M059J (cell line): ENCODE data around the gene LNP1. TPM values are rescaled to one million over a fixed set of nuclear protein-coding genes. Genes with fewer than 3 reads are reported as not detected.

Experiments used
- DNase-seq: peaks from one replicate; pipeline ENCODE4 v3.0.0-alpha.2; 2012; ENCODE audit warnings: low read depth
- total RNA-seq: library from RNA; depleted of rRNA; stranded (reverse); fragments of >200 nt; shearing (Covaris generic); gene quantifications from 2 replicates; pipeline ENCODE4 v1.2.3, GENCODE V29; 2014

Gene LNP1
- total RNA-seq, 1 experiment from 2014 or later, result 11.2 TPM

DNA sequence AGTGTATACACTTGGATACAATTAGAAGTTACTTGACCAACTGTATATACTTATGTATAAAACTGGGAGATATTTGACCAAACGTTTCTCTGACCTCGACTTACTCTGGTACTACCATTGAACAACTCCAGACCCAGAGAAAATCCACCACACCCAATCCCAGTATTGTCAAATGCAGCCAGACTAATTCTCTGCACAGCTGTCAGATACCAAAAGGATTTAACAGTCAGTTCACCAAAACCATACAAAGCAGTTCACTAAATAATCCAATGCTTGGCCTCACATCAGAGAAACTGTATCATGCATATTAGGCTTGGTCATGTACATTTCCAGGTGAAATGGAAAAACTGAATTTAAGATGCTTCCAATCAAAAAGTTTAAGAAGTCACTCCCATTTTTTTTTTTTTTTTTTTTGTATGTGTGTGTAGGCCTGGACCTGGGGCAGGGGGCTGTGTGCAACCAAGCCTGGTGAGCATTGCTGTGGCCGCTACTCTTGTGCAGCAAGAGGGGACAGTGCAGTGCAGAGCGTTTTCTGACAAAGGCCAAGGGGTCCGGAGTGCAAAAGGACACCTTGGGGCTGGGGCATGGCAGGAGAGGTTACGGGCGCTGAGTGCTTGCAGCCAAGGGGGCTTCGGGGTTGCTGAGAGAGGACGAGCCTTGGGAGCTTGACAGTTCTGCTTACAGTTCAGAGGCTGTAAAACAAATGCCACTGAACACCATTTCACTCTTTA lies 1.8 kb upstream of the LNP1 start:
- DNase-seq, result no peak

DNA sequence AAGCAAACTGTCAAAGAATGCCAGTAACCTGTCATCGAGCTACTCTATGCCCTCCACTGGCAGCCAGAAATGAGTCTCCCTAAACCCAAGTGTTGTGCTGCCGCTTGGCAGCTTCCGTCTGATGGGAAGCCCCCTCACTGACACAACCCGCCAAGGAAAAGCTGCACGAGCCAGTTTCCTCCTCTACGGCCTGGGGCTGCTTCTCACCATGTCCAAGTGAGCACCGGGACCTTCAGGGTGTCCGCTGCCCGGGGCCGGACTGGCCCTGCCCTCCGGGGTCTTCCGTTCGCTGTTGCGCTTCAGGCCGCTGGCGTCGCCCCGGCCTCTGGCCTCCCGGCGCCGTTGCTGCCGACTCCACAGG lies 940 bp upstream of the LNP1 start:
- DNase-seq, result peak; percentile 64

DNA sequence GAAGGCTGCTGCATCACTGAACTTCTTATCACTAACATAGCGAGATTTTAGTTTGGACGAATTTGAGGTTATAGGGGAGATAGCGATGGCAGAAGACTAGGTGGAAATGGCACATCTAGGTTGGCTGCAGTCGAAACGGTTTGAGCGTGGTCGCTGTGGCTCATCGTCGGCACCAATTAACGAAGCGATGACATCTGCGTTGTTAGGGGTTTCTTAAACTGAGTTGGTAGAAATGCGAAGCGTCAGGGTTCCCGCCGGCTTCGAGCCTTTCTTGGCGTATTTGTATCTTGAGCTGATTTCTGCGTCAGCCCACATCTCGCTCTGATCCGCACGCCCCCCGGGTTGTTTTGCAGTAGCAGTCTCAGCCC lies 319 bp downstream of the LNP1 start:
- DNase-seq, result peak; percentile 72

DNA sequence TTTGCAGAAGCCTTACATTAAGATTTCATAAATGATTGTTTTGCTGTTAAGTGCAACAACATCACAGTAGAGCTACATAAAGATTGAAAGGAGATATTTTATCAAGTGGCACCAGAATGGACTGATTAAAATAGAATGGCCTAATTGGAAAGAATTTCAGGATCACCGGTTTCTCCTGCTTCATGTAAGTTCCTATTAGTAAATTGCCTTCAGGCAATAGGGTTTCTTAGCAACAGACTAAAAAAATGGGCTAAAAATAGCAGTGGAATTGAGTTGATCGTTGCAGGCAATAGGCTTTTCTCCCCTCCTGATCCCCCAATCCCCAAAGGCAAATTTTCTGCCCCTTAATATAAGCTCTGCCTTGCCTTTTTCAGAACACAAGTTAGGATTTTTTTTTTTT lies 917 bp downstream of the LNP1 start:
- peak; percentile 93 for DNase-seq

DNA sequence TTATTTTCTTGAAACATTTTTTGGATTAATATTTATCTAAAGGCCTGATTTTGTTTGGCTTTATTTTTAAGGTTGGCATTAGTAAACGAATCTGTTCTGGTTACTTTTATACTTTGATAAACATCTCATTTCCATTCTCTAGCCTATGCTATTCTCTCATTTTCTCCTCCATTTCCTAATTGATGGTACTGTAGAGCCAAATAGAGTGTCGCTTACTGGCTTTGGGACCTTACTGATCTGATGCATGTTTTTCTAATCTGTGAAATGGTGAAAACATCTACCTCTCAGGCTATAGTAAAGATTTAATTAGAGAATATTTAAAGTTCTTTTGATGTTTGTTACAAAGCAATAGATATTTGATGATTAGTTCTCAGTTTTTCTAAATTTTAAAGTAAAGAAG lies 1.6 kb downstream of the LNP1 start:
- DNase-seq, result peak; percentile 39

DNA sequence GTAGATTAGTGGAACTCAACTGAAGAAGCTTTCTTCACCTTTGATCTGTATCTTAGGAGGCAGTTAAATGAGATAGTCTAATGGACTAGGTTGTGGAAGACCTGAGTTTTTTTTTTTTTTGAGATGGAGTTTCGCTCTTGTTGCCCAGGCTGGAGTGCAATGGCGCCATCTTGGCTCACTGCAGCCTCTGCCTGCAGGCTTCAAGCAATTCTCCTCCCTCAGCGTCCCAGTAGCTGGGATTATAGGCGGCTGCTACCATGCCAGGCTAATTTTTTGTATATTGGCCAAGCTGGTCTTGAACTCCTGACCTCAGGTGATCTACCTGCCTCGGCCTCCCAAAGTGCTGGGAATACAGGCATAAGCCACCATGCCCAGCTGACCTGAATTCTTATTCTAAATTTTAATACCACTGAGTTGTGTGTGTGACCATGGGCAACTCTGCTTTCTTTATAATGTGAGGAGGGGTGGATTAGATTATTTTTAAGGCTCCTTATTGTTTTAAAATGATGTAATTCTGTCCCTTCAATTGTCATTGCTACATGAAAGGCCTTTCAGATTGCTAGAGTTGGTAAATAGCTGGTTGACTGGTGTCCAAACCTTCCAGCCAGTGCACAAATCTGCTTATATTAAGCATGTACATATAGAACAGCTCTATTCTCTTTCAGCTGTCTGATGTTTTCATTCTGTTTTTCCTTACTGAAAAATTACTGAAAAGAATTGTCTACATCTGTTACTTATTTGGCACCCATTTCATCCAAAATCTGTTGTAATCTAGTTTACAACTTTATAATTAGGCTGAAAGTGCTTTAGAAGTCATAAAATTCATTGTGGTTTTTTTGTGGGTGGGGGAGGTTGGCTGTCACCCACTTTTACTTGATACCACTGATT lies 2.3 kb downstream of the LNP1 start:
- DNase-seq, result peak; percentile 57

DNA sequence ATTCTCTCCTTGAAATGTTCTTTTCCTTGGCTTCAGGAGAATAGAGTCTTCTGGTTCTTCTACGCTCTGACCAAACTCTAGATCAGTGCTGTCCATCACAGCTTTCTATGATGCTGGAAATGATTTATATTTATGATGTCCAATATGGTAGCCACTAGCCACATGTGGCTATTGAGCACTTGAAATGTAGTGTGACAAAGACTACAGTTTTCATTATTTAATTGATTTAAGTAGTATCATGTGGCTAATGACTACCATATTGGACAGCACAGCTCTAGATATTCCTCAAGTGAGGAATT lies 2.9 kb downstream of the LNP1 start:
- no peak for DNase-seq

DNA sequence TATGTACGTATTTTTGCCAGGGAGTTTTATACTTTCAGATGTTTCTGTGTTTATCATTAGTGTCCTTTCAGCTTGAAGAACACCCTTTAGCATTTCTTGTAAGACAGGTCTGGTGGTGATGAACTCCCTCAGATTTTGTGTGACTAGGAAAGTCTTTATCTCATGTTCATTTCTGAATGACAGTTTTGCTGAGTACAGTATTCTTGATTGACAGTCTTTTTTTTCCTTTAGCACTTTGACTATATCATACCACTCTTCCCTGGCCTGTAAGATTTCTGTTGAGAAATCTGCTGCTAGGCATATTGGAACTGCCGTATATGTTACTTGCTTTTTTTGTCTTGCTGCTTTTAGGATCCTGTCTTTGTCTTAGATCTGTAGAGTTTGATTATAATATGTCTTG lies 5.8 kb downstream of the LNP1 start:
- no peak for DNase-seq

DNA sequence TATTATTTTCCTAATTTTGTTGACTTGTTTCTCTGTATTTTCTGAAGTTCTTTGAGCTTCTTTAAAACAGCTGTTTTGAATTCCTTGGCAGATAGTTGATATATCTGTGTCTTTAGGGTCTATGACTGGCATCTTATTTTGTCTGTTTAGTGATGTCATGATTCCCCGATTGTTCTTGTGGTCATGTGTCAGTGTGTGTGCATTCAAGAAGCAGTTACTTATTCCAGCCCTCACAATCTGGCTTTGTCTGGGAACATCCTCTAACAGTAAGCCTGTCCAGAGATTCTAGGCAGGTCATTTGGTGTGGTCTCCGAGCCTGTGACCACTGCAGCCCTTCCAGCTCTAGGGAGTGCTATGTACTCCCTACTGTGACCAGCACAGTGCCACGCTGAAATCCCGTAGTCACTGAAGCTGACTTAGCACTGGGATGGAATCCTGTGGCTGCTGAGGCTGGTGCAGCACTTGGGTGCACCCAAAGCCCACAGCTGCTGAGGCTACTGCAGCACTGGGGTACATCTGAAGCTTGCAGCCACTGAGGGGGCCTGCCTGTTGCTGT lies 6.7 kb downstream of the LNP1 start:
- no peak for DNase-seq

DNA sequence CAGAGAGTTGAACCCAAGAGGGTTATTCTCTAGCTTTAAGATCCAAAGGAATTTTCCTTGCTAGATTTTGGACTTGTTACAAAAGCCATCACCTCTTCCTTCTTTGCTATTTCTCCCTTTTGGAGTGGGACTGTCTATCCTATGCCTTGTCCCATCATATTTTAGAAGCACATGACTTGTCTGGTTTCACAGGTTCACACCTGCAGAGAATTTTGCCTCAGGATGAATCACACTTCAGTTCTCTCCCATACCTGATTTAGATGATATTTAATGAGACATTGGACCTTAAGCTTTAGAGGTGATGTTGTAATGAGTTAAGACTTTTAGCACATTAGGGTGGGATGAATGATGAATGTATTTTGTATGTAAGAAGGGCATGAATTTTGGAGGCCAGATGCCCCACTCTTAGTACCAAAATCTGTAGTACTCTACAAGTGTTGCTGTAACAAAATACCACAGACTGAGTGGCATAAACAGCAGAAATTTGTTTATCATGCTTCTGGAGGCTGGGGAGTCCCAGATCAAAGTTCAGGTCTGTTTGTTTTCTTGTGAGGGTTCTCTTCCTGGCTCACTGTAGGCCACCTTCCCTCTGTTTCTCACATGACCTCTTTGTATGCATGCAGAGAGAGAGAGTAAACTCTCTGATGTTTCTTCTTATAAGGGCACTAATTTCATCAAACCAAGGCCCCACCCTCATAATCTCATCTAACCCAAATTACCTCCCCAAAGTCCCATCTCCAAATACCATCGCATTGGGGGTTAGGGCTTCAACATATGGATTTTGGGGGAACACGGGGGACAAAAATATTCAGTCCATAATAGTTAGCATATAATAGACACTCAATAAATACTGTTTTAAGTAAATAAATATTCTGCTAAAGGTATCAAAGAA lies 10.0 kb downstream of the LNP1 start:
- no peak for DNase-seq

DNA sequence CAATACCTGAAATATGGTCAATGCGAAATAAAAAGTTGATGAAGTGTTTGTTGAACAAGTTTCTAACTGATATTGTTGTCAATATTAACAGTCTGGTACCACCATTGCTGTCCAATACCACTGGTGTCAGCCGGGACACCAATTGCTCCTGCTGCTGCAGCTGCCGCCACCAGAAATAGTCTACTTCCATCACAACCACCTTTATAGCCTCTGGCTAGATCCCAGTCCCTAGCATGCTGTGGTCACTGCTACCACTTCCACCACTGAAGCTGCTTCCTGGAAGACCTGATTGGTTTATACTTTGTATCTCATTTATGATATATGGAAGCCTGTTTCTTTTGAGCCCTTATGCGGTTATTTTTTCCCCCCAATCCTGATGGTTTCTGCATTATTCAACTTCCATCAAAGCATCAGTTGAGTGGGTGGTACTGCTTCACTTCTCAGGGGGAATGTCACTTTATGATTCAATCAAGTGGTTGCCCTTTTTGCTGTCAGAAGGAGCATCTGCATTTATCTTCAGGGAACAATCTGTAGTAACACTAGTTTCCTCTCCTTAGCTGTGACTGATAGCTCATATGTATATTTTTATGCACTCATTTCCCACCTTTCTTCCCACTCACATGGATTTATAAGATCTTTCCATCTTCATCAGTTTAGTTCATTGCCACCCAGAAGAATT lies 11.7 kb downstream of the LNP1 start:
- no peak for DNase-seq

DNA sequence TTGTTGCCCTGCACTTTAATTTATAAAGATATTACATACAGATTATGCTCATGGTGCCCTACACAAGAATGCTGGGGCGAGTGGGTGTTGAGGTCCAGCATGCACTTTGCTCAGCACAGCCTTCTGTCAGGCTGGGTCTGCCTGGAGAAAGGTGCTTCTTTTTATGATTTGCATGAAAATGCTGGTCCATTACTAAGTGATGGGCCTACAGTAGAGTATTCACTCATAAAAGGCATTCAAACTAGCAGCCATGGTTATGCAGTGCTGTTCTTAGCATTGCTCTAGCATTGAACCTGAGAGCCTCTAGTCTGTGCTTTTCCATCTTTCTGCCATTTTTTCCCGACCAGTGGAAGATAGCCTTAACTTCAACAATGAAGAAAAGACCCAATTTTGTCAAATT lies 12.3 kb downstream of the LNP1 start:
- no peak for DNase-seq

DNA sequence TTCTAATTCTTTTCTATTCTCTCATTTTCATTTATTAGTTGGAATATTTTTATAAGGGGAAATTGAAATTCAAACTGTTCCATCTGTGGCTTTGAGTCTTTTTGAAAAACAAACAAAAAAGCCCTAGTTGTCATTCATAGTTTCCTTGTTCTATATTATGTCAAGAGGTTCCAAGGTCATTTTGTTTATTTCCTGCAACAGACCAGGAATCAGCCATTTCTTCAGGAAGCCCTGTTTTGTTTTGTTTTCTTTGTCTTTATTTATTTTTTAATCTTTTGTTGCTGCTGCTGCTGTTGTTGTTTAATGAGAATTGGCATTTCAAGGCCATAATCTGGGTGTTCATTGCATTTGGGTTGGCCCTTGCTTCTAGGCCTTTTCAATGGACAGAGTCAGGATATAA lies 14.8 kb downstream of the LNP1 start:
- no peak for DNase-seq

DNA sequence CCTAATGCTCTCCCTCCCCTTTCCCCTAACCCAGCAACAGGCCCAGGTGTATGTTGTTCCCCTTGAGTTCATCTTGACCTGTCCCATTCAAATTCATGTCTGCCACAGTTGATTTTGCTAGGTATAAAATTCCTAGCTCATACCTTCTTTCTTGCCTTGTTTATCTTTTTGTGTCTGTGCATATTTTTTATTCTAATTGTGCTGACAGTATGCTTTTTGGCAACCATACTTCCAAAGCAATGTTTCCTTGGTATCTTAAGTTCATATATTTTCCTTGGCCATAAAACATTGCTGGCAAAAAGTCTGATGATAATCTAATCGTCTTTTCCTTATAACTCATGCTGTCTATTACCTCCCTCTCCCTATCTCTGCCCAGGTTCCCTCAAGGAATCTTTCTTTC lies 15.5 kb downstream of the LNP1 start:
- DNase-seq, result no peak

DNA sequence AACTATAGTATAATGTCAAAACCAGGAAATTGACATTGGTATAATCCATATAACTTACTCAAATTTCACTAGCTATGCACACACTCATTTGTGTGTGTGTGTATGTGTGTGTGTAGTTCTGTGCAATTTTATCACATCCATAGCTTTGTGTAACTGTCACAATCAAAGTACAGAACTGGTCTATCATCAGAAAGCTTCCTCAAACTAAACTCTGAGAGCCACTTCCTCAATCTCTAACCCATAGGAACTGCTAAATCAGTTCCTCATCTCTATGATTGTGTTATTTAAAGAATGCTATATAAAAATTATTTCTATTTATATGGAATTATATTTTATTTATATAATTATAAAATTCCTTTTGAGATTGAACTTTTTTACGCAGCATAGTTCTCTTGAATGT lies 18.1 kb downstream of the LNP1 start:
- no peak for DNase-seq

DNA sequence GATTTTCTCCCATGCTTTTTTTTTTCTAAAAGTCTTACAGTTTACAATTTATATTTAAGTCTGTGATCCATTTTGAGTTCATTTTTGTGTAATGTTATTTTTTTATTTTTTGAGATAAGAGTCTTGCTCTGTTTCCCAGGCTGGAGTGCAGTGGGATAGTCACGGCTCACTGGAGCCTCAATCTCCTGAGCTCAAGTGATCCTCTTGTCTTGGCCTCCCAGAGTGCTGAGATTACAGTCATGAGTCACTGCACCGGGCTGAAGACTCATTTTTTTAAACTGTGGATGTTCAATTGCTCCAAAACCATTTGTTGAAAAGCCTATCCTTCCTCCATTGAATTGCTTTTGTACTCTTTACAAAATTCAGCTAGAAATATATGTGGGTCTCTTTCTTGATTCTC lies 19.5 kb downstream of the LNP1 start:
- peak; percentile 21 for DNase-seq

DNA sequence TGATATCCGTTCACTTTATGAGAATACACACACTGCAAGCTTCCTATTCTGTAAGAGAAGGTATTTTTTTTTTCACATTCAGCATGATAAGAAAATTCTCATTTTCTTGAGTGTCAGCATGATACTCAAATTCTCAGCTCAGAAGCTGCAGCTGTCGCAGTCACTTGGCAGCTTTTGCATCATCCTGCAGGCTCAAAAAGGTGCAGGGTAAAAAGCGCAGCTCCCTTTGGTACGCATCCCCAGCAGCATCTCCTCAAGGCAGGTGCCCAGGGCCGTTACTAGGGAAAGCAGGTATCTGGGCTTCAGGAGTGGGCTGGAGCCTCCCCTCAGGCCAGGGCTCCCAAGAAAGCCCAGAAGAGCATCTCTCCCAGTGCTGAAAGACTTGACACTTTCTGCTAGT lies 22.3 kb downstream of the LNP1 start:
- no peak for DNase-seq

DNA sequence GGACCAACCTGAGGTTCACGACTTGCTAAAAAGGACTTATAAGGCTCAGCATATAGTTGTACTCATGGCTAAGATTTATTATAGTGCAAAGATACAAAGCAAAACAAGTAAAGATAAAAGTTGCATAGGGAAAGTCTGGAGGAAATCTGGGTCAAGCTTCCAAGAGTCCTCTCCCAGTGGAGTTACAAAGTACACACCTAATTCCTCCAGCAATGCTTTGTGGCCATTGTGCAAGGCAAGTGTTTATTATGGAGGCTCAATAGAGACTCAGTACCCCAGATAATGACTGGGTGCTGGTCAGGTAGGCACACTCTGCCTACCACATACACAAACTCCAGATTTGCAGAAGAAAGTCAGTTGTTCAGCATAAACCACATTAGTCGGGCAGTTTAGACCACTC lies 22.9 kb downstream of the LNP1 start:
- no peak for DNase-seq

DNA sequence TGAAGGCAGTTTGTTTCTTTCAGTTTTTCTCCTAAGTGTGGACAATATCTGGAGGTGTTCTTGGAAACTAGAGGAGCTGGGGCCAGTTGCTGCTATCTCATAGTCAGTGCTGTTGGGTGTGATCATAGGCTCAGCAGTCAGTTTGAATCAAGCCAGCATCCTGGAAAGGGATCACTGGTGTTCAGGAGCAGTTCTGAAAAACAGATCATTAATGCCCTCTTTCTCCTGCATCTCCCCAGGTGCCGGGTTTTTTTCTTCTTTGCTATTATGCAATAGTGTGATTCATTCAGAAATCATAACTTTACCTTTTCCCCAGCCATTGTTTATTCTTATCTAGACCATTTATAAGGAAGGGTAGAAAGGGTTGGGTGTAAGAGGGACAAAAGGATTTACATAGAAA lies 24.0 kb downstream of the LNP1 start:
- peak; percentile 34 for DNase-seq

DNA sequence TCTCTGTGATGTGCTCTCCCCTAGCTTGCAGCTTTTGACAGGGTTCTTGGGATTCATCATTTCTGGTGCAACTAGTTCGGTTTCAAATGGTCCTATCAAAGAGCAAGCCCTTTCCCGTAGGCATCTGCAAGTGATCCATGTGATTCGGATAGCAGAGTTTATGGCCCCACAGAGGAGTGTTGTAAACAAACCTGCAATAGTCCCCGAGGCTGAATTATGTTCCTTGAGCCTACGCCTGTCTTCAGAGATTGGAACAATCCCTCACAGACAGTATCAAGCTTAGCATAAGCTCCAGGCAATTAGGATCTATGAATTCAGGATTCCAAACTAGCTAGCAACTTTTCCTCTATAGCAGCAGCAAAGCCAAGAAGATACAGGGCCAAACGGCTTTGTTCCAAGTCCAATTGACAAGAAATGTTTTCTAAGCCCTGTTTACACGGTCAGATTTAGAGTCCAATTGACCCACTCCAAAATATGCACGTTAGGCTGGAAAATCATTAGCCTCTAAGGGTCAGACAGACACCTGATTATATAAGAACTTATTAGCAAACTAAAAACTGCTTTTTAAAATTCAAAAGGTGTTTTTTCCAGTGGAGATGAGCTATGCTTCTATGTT lies 24.8 kb downstream of the LNP1 start:
- no peak for DNase-seq

DNA sequence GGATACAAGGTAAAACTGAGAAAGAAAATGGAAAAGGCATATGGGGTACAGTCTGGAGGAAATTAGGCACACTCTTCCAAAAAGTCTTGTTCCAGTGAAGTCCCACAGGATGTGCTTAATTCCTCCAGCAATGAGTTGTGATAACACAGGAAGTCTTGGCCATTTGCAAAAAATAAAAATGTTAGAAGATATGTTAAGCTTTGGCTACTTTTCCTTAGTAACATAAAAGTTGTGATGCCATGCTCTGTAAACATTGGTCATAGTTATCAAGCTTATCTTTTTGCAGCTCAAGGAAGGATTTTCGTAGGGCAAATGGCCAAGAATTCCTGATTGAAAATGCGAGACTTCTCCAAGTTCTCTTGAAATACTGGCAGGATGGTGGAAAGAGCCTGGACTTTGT lies 26.4 kb downstream of the LNP1 start:
- peak; percentile 33 for DNase-seq
